B cell (primary cell): Measurements from ENCODE around the gene ABCA9. TPM values are rescaled to one million over a fixed set of nuclear protein-coding genes. Genes with fewer than 3 reads are reported as not detected.

Experiments used
- ATAC-seq: fragments of 200-7000 bp; cut with Tn5 transposase; one replicate; pipeline ENCODE4 v1.10.0; 2021; ENCODE audit warnings: low read depth, mild to moderate bottlenecking, moderate number of reproducible peaks, moderate library complexity
- CTCF ChIA-PET: fragments of 350-600 bp; sonication (Branson Sonifier 250); formaldehyde crosslinking; loops from one replicate; lab custom pipeline; 2021; ENCODE audit warnings: antibody characterized with exemption, inconsistent platforms; lab: Charles Lee
- POLR2A ChIA-PET: fragments of 350-600 bp; sonication (Branson Sonifier 250); formaldehyde crosslinking; loops from one replicate; lab custom pipeline; 2021; ENCODE audit warnings: antibody characterized with exemption; lab: Charles Lee
- DNase-seq: peaks from one replicate; pipeline ENCODE4 v3.0.0; 2013
- H2AFZ ChIP-seq: 2 replicates; pipeline ENCODE4 v1.6.1; 2012; ENCODE audit warnings: mild to moderate bottlenecking, low read depth, low read length; ENCODE audit not compliant: insufficient read depth, poor library complexity, severe bottlenecking
- H3K27ac ChIP-seq, 2 donors: 1 replicate in 1 of 2; 2 replicates in 1 of 2; pipeline ENCODE4 v1.5.1; 2012 to 2013; ENCODE audit warnings: low read length in 2 of 2, mild to moderate bottlenecking in 2 of 2, moderate library complexity in 1 of 2
- H3K27me3 ChIP-seq, 4 experiments: fragments of 200-600 bp in 1 of 4; sonication (generic) in 1 of 4; replicated peaks in 1 of 4; 1 replicate in 2 of 4; 2 replicates in 2 of 4; pipeline versions ENCODE4 v1.6.1 to v1.7.0; 2013 to 2016; ENCODE audit warnings: low read length in 3 of 4, mild to moderate bottlenecking in 2 of 4, mixed read lengths in 1 of 4, moderate library complexity in 1 of 4; ENCODE audit not compliant: insufficient read depth in 4 of 4, control insufficient read depth in 3 of 4; ENCODE audit errors: control extremely low read depth in 1 of 4
- H3K36me3 ChIP-seq, 2 experiments: replicated peaks in 1 of 2; 1 replicate in 1 of 2; 2 replicates in 1 of 2; pipeline versions ENCODE4 v1.6.1 to v1.7.1; 2013; ENCODE audit warnings: low read length in 1 of 2; ENCODE audit not compliant: insufficient read depth in 2 of 2, control insufficient read depth in 1 of 2; ENCODE audit errors: control extremely low read depth in 1 of 2, extremely low read depth in 1 of 2
- H3K4me1 ChIP-seq, 2 donors: fragments of 200-600 bp in 1 of 2; sonication (generic) in 1 of 2; 1 replicate in 1 of 2; 2 replicates in 1 of 2; pipeline versions ENCODE4 v1.5.1 to v1.6.1; 2013 to 2017; ENCODE audit warnings: low read length in 2 of 2; ENCODE audit not compliant: control insufficient read depth in 2 of 2, insufficient read depth in 2 of 2
- H3K4me2 ChIP-seq: replicated peaks from 2 replicates; pipeline ENCODE3; 2012; ENCODE audit warnings: mild to moderate bottlenecking, low read depth, low read length; ENCODE audit not compliant: poor library complexity, severe bottlenecking
- H3K4me3 ChIP-seq, 5 experiments: fragments of 200-600 bp in 1 of 5; sonication (generic) in 1 of 5; 1 replicate in 3 of 5; 2 replicates in 2 of 5; pipeline versions ENCODE4 v1.5.1 to v1.7.0; 2011 to 2016; ENCODE audit warnings: low read length in 4 of 5, mild to moderate bottlenecking in 4 of 5, low read depth in 2 of 5, control low read depth in 1 of 5, moderate library complexity in 1 of 5; ENCODE audit not compliant: insufficient read depth in 1 of 5; ENCODE audit errors: control extremely low read depth in 1 of 5, extremely low read depth in 1 of 5
- H3K79me2 ChIP-seq: fragments of 200-600 bp; sonication (generic); one replicate; pipeline ENCODE4 v1.6.0; 2016; ENCODE audit warnings: low read length; ENCODE audit not compliant: control insufficient read depth, insufficient read depth
- H3K9ac ChIP-seq: fragments of 200-600 bp; sonication (generic); 2 replicates; pipeline ENCODE4 v1.6.1; 2017; ENCODE audit warnings: mild to moderate bottlenecking, low read length, moderate library complexity
- H3K9me3 ChIP-seq, 3 donors: one replicate each; pipeline versions ENCODE4 v1.6.1 to v1.7.1; 2013; ENCODE audit warnings: low read length in 2 of 3; ENCODE audit not compliant: control insufficient read depth in 2 of 3, insufficient read depth in 1 of 3; ENCODE audit errors: control extremely low read depth in 1 of 3
- H4K20me1 ChIP-seq: 2 replicates; pipeline ENCODE4 v1.6.0; 2012; ENCODE audit warnings: mild to moderate bottlenecking, low read length; ENCODE audit not compliant: insufficient read depth, control insufficient read depth, poor library complexity, severe bottlenecking
- H3K27ac Mint-ChIP-seq: one replicate; pipeline ENCODE4 v1.8.0; 2021; ENCODE audit warnings: mixed read lengths
- H3K27me3 Mint-ChIP-seq: one replicate; pipeline ENCODE4 v1.8.0; 2021; ENCODE audit warnings: mixed read lengths
- H3K4me1 Mint-ChIP-seq: one replicate; pipeline ENCODE4 v1.8.0; 2021; ENCODE audit warnings: mixed read lengths
- H3K4me3 Mint-ChIP-seq: one replicate; pipeline ENCODE4 v1.8.0; 2021; ENCODE audit warnings: mixed read lengths
- H3K9me3 Mint-ChIP-seq: one replicate; pipeline ENCODE4 v1.8.0; 2022; ENCODE audit warnings: mixed read lengths; ENCODE audit not compliant: insufficient read depth
- EZH2 ChIP-seq: IDR thresholded peaks from 2 replicates; pipeline ENCODE4 v1.6.1; 2012; ENCODE audit warnings: borderline replicate concordance, low read depth, mild to moderate bottlenecking, moderate library complexity, low read length; ENCODE audit not compliant: insufficient read depth, poor library complexity, severe bottlenecking
- WGBS: methylation state at CpG from one replicate; pipeline ENCODE4 v1.1.5; 2013; ENCODE audit warnings: missing lambda C conversion rate; ENCODE audit not compliant: insufficient coverage; 5-methylcytosine and 5-hydroxymethylcytosine counted together
- intact Hi-C: fragments of 100-400 bp; cut with micrococcal nuclease; formaldehyde crosslinking; loops from one replicate; pipeline ENCODE4 v1.10.0; 2022
- polyA plus RNA-seq: library from polyadenylated mRNA; depleted of rRNA; stranded (reverse); fragments of >200 nt; gene quantifications from 2 replicates; pipeline ENCODE4 v1.2.3, GENCODE V29; 2012
- total RNA-seq, 2 donors: library from RNA; stranded (reverse); fragments of 120-200 nt in 1 of 2; gene quantifications; 1 replicate in 1 of 2; 2 replicates in 1 of 2; pipeline versions ENCODE4 v1.2.3 to v1.2.4, GENCODE V29; 2013 to 2022
- TF ChIP-seq, protein P1 (sequence below): fragments of 200-600 bp; IDR thresholded peaks from one replicate; pipeline ENCODE4 v1.8.0; 2022; ENCODE audit warnings: antibody characterized with exemption, mild to moderate bottlenecking

Gene ABCA9
- total and polyA plus RNA-seq, 2 donors (not counting 1 experiment from before 2014, with no cell fraction given) = 0.06 to 0.91 TPM

DNA sequence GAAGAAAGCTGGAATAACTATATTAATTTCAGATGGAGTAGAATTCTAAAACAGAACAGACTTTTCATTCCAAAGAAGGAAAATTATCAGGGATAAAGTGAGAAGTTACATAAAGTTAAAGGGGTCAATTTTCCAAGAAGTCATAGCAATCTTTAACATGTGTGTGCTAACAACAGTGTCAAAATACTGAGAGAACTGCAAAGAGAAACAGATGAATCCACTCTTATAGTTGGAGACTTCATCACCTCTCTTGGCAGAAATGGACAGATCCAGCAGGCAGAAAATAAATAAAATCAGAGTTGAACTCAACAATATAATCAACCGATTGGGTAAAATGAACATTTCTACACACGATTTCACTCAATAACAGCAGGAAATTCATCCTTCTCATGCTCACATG lies 5.4 kb downstream of the ABCA9 start:
- no peak overlapping the region for H3K4me2 ChIP-seq
- Mint-ChIP-seq H3K9me3 (peaks cover 14% of the 10 kb centered on the region), H3K27ac (no peak overlapping the region), H3K4me3 (no peak overlapping the region), H3K27me3 (no peaks in the 10 kb centered on the region), H3K4me1 (no peaks in the 10 kb centered on the region)
- H2AFZ ChIP-seq = no peak overlapping the region
- no peaks in the 10 kb centered on the region for H3K79me2 ChIP-seq
- no peaks in the 10 kb centered on the region for H4K20me1 ChIP-seq
- DNase-seq = no peak
- no peak overlapping the region for H3K4me3 ChIP-seq
- no peak overlapping the region for H3K9ac ChIP-seq
- H3K27me3 ChIP-seq = no peaks in the 10 kb centered on the region
- intact Hi-C loops = no loop called here
- no peaks in the 10 kb centered on the region for H3K4me1 ChIP-seq
- H3K27ac ChIP-seq = no peak overlapping the region
- CTCF ChIA-PET = no interaction called here
- POLR2A ChIA-PET = no interaction called here
- no peak for ATAC-seq
- peaks cover 0 to 6% (median 0%) of the 10 kb centered on the region in 3 donors for H3K9me3 ChIP-seq
- H3K36me3 ChIP-seq = no peaks in the 10 kb centered on the region
- TF ChIP-seq, protein P1, sequence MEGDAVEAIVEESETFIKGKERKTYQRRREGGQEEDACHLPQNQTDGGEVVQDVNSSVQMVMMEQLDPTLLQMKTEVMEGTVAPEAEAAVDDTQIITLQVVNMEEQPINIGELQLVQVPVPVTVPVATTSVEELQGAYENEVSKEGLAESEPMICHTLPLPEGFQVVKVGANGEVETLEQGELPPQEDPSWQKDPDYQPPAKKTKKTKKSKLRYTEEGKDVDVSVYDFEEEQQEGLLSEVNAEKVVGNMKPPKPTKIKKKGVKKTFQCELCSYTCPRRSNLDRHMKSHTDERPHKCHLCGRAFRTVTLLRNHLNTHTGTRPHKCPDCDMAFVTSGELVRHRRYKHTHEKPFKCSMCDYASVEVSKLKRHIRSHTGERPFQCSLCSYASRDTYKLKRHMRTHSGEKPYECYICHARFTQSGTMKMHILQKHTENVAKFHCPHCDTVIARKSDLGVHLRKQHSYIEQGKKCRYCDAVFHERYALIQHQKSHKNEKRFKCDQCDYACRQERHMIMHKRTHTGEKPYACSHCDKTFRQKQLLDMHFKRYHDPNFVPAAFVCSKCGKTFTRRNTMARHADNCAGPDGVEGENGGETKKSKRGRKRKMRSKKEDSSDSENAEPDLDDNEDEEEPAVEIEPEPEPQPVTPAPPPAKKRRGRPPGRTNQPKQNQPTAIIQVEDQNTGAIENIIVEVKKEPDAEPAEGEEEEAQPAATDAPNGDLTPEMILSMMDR = no peak
- no peak for TF ChIP-seq EZH2
- WGBS = 100% methylated on average over 2 of the region's 2 CpGs

DNA sequence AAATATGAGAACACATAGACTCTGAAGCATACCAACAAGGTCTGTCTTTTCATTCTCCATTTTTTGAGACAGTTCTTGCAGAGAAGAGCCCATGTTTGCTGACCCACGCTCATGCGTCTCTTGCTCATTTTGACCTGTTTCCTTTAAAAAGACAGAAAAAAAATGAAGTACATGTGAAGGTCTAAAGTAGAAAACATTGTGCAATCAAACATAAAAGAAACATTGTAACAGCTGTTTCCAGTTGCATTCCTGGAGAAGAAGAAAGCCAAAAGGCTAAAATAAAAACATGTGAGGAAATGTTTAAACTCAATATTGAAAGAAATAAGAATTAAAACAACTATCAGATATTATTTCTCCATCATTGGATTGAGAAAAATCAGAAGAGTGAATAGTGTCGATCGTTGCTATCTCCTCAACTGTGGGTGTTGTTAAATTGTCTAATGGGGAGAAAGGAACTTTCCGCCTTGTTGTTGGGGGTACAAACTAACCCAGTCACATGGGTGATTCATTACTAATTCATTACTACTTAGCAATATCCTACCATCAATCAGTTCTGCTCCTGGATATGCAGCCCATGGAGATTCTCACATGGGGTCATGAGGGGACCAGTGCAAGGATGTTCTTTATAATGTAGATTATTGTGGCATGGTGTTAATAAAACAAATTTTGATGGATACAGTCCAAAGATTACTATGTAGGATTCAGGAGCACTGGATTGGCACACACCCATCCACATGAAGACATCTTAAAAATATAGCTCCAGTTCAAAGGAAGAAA lies 9.5 kb downstream of the ABCA9 start:
- ATAC-seq (no peak), DNase-seq (no peak)
- no peaks in the 10 kb centered on the region for H3K27me3 Mint-ChIP-seq
- H3K4me3 ChIP-seq = no peak overlapping the region
- no peak overlapping the region for H3K4me3 Mint-ChIP-seq
- H3K27me3 ChIP-seq = no peaks in the 10 kb centered on the region
- ChIA-PET CTCF (interaction anchor here (0.7 to 1.6 kb wide), 2 partner anchors 8 to 268 kb away, joined by 3 read pairs; no protein-coding TSS in a partner anchor), POLR2A (no interaction called here)
- TF ChIP-seq, protein P1 = no peak
- no peak for TF ChIP-seq EZH2
- no peaks in the 10 kb centered on the region for H3K4me1 ChIP-seq
- no peak overlapping the region for H2AFZ ChIP-seq
- no peaks in the 10 kb centered on the region for H3K36me3 ChIP-seq
- peaks cover 0 to 1% (median 0%) of the 10 kb centered on the region in 3 donors for H3K9me3 ChIP-seq
- peaks cover 8% of the 10 kb centered on the region for H3K9me3 Mint-ChIP-seq
- no peaks in the 10 kb centered on the region for H3K4me1 Mint-ChIP-seq
- H3K27ac Mint-ChIP-seq = no peak overlapping the region
- no peaks in the 10 kb centered on the region for H4K20me1 ChIP-seq
- no peaks in the 10 kb centered on the region for H3K79me2 ChIP-seq
- 83% methylated on average over 2 of the region's 5 CpGs for WGBS
- H3K27ac ChIP-seq = no peak overlapping the region
- intact Hi-C loops = no loop called here
- H3K4me2 ChIP-seq = no peak overlapping the region
- H3K9ac ChIP-seq = no peak overlapping the region
